Liver (tissue), 9 donors: ENCODE measurements around the gene MEIS2. TPM values are rescaled to one million over a fixed set of nuclear protein-coding genes. Genes with fewer than 3 reads are reported as not detected.
A peak's percentile ranks its signal among the peaks of the same experiment; 100 is the strongest.

Experiments used
- DNase-seq: peaks from one replicate; pipeline ENCODE4 v3.0.0-alpha.2; 2017; ENCODE audit warnings: low spot score
- H3K27ac ChIP-seq, 2 donors: one replicate each; pipeline ENCODE4 v1.7.0; 2013; ENCODE audit warnings: inconsistent platforms in 2 of 2, low read length in 2 of 2, control low read depth in 1 of 2, low read depth in 1 of 2, mild to moderate bottlenecking in 1 of 2
- H3K27me3 ChIP-seq, 4 donors: one replicate each; pipeline versions ENCODE4 v1.6.1 to v1.7.0; 2013; ENCODE audit warnings: low read length in 3 of 4, inconsistent platforms in 1 of 4, mild to moderate bottlenecking in 1 of 4, moderate library complexity in 1 of 4; ENCODE audit not compliant: control insufficient read depth in 4 of 4, insufficient read depth in 4 of 4
- H3K36me3 ChIP-seq, 4 donors: one replicate each; pipeline versions ENCODE4 v1.6.1 to v1.7.0; 2013; ENCODE audit warnings: low read length in 3 of 4, mild to moderate bottlenecking in 3 of 4, low read depth in 1 of 4, moderate library complexity in 1 of 4; ENCODE audit not compliant: control insufficient read depth in 4 of 4, insufficient read depth in 3 of 4
- H3K4me1 ChIP-seq, 4 donors: one replicate each; pipeline versions ENCODE4 v1.6.1 to v1.7.0; 2013; ENCODE audit warnings: low read length in 3 of 4, mild to moderate bottlenecking in 3 of 4, moderate library complexity in 1 of 4; ENCODE audit not compliant: control insufficient read depth in 4 of 4, insufficient read depth in 4 of 4
- H3K4me3 ChIP-seq, 3 donors: one replicate each; pipeline versions ENCODE4 v1.6.1 to v1.7.0; 2013; ENCODE audit warnings: low read length in 3 of 3, control low read depth in 1 of 3, low read depth in 1 of 3, mild to moderate bottlenecking in 1 of 3
- H3K9ac ChIP-seq, 2 donors: one replicate each; pipeline ENCODE4 v1.7.0; 2013; ENCODE audit warnings: low read length in 2 of 2, mild to moderate bottlenecking in 2 of 2, moderate library complexity in 2 of 2, control low read depth in 1 of 2, low read depth in 1 of 2
- H3K9me3 ChIP-seq, 4 donors: one replicate each; pipeline versions ENCODE4 v1.6.1 to v1.7.0; 2013; ENCODE audit warnings: low read length in 3 of 4; ENCODE audit not compliant: control insufficient read depth in 4 of 4
- EGR1 ChIP-seq, 2 donors: IDR thresholded peaks; 2 replicates each; pipeline ENCODE4 v1.6.1; 2016 to 2018; ENCODE audit warnings: antibody characterized with exemption in 2 of 2, low read depth in 2 of 2
- FOXA1 ChIP-seq: IDR thresholded peaks from 2 replicates; pipeline ENCODE4 v1.6.1; 2016; ENCODE audit warnings: antibody characterized with exemption
- GABPA ChIP-seq, 2 donors: IDR thresholded peaks in 1 of 2; conservative IDR thresholded peaks in 1 of 2; 2 replicates each; pipeline ENCODE4 v1.6.1; 2016; ENCODE audit warnings: antibody characterized with exemption in 2 of 2, mild to moderate bottlenecking in 1 of 2, moderate library complexity in 1 of 2
- HNF4A ChIP-seq, 2 donors: conservative IDR thresholded peaks; 2 replicates each; pipeline ENCODE4 v1.6.1; 2016; ENCODE audit warnings: antibody characterized with exemption in 2 of 2, mild to moderate bottlenecking in 2 of 2
- HNF4G ChIP-seq: IDR thresholded peaks from 2 replicates; pipeline ENCODE4 v1.6.1; 2016; ENCODE audit warnings: antibody characterized with exemption
- NR2F2 ChIP-seq: IDR thresholded peaks from 2 replicates; pipeline ENCODE4 v1.6.1; 2016; ENCODE audit warnings: antibody characterized with exemption
- SP1 ChIP-seq: IDR thresholded peaks from 2 replicates; pipeline ENCODE4 v1.6.1; 2018; ENCODE audit warnings: antibody characterized with exemption, mild to moderate bottlenecking
- WGBS: extraction: QIAGEN DNeasy Blood & Tissue Kit; methylation state at CpG from one replicate; pipeline ENCODE4 v1.1.7; 2013; 5-methylcytosine and 5-hydroxymethylcytosine counted together
- polyA plus RNA-seq, 2 donors: library from polyadenylated mRNA; stranded (reverse) in 1 of 2; unstranded in 1 of 2; fragments of 200-250 nt in 1 of 2; fragments of >200 nt in 1 of 2; fragmentation: Nextera tagmentation in 1 of 2; extraction: Ambion mirVana in 1 of 2; gene quantifications; one replicate each; pipeline versions ENCODE4 v1.2.1 to v1.2.3, GENCODE V29; 2013 to 2015
- total RNA-seq, 2 donors: library from RNA; depleted of rRNA; stranded (reverse); fragments of >200 nt; gene quantifications; one replicate each; pipeline ENCODE4 v1.2.3, GENCODE V29; 2014
- TF ChIP-seq, protein P1 (sequence below): IDR thresholded peaks from 2 replicates; pipeline ENCODE4 v1.6.1; 2016; ENCODE audit warnings: antibody characterized with exemption, mild to moderate bottlenecking
- TF ChIP-seq, protein P2 (sequence below): IDR thresholded peaks from 2 replicates; pipeline ENCODE4 v1.6.1; 2016; ENCODE audit warnings: antibody characterized with exemption
- donor health status: healthy.
- donor health status: healthy.
- donor health status: healthy.
- donor health status: healthy.
- donor health status: healthy.

The MEIS2 gene
- total and polyA plus RNA-seq, 4 donors, result 3.9 to 12.6 (median 7.6) TPM

DNA sequence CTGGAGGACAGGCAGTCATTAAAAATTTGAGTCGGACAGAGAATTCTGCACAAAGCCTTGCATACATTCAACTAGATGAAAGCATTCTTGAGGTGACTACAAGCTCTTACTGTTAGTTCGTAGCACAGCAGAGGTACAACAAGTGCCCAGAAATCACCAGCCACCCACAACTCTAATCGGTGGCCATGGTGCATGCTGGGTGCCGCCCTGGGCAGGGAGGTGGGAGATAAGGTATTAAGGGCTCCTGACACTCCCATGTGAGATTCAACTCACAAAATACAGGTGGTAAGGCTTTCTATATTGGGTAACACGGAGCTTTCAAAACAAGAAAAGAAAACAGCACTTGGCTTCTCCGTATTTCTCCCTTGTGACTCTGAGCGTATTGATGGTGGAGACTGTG lies 66.0 kb downstream of the MEIS2 start (continued):
- TF ChIP-seq, protein P1, sequence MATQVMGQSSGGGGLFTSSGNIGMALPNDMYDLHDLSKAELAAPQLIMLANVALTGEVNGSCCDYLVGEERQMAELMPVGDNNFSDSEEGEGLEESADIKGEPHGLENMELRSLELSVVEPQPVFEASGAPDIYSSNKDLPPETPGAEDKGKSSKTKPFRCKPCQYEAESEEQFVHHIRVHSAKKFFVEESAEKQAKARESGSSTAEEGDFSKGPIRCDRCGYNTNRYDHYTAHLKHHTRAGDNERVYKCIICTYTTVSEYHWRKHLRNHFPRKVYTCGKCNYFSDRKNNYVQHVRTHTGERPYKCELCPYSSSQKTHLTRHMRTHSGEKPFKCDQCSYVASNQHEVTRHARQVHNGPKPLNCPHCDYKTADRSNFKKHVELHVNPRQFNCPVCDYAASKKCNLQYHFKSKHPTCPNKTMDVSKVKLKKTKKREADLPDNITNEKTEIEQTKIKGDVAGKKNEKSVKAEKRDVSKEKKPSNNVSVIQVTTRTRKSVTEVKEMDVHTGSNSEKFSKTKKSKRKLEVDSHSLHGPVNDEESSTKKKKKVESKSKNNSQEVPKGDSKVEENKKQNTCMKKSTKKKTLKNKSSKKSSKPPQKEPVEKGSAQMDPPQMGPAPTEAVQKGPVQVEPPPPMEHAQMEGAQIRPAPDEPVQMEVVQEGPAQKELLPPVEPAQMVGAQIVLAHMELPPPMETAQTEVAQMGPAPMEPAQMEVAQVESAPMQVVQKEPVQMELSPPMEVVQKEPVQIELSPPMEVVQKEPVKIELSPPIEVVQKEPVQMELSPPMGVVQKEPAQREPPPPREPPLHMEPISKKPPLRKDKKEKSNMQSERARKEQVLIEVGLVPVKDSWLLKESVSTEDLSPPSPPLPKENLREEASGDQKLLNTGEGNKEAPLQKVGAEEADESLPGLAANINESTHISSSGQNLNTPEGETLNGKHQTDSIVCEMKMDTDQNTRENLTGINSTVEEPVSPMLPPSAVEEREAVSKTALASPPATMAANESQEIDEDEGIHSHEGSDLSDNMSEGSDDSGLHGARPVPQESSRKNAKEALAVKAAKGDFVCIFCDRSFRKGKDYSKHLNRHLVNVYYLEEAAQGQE, result no peak
- no peak for TF ChIP-seq FOXA1
- no peak for TF ChIP-seq HNF4A (conservative IDR thresholded peaks at IDR 0.05)

DNA sequence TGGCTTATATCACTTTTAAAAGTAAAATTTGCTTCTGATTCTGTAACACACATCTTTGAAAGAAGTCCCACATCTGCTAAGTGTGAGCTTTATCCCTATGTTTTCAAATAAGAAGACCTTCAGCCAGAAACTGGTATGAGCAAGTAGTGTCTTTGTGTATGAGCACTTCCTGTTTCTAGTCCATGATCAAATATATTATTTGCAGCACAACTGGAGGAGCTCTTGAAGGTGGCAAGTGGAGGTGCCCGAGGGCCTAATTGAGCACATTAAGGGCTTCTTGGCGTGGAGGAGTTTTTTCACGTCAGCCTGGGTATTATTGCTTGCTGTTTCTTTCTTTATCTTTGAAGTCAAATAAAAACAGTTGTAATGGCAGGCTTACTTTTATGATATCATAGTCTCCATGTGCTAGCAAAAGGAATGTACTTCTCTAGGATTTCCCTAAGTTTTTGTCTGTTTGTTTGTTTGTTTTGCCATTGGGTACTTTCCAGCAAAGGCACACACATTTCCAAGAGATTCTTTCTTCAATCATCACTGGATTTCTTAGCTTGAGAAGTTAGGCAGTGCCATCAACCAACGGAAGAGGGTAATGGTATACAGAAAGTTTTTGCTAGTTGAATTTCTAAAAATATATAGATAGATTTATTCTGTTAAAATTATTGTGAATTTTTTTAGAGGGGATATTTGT lies 68.1 kb downstream of the MEIS2 start:
- H3K9ac ChIP-seq, result no peak overlapping the region
- no peaks in the 10 kb centered on the region for H3K9me3 ChIP-seq
- DNase-seq, result no peak
- TF ChIP-seq, protein P2, sequence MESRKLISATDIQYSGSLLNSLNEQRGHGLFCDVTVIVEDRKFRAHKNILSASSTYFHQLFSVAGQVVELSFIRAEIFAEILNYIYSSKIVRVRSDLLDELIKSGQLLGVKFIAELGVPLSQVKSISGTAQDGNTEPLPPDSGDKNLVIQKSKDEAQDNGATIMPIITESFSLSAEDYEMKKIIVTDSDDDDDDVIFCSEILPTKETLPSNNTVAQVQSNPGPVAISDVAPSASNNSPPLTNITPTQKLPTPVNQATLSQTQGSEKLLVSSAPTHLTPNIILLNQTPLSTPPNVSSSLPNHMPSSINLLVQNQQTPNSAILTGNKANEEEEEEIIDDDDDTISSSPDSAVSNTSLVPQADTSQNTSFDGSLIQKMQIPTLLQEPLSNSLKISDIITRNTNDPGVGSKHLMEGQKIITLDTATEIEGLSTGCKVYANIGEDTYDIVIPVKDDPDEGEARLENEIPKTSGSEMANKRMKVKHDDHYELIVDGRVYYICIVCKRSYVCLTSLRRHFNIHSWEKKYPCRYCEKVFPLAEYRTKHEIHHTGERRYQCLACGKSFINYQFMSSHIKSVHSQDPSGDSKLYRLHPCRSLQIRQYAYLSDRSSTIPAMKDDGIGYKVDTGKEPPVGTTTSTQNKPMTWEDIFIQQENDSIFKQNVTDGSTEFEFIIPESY, result no peak
- TF ChIP-seq, protein P1, result no peak
- no peak for TF ChIP-seq HNF4G
- H3K4me1 ChIP-seq, result no peaks in the 10 kb centered on the region
- no peak overlapping the region for H3K4me3 ChIP-seq
- peaks cover 0 to 2% (median 0%) of the 10 kb centered on the region in 4 donors for H3K36me3 ChIP-seq
- no peaks in the 10 kb centered on the region for H3K27me3 ChIP-seq
- no peak overlapping the region for H3K27ac ChIP-seq
- 86% methylated on average over 4 of the region's 4 CpGs for WGBS

DNA sequence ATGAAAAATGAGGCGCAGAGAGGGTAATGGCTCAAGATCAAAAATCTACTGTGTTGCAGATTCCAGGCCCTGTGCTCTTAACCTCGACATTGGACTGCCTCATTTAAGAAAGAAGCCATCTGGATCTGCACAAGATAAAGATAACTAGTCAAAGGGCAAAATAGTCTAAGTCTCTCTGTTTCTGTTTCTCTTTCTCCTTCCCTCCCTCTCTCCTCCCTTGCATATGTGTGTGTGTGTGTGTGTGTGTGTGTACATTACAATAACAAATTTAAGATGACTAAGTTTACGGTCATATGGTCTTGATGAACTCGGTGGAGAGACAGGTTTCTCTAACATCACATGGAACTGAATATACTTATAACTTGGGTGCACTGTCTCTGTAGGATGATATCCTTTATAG lies 69.2 kb downstream of the MEIS2 start:
- H3K27ac ChIP-seq, result no peak overlapping the region
- no peak overlapping the region for H3K9ac ChIP-seq
- H3K9me3 ChIP-seq, result no peaks in the 10 kb centered on the region
- no peaks in the 10 kb centered on the region for H3K27me3 ChIP-seq
- H3K4me3 ChIP-seq, result no peak overlapping the region
- peaks cover 0 to under 1% (median 0%) of the 10 kb centered on the region in 4 donors for H3K36me3 ChIP-seq
- TF ChIP-seq FOXA1 (no peak), SP1 (no peak), NR2F2 (peak; percentile 50), HNF4G (no peak), EGR1 (IDR thresholded peaks at IDR 0.05; ENCODE audit: low read depth in 2 of 2) (no peak), GABPA (IDR thresholded peaks at IDR 0.05 in 1 of 2, conservative IDR thresholded peaks at IDR 0.05 in 1 of 2) (no peak)
- TF ChIP-seq, protein P1, result no peak
- H3K4me1 ChIP-seq, result no peaks in the 10 kb centered on the region
- WGBS, result 83% methylated on average over 4 of the region's 4 CpGs
- DNase-seq, result no peak
